ENCODE data around the gene SLAIN2.

SLAIN2 gene

DNA sequence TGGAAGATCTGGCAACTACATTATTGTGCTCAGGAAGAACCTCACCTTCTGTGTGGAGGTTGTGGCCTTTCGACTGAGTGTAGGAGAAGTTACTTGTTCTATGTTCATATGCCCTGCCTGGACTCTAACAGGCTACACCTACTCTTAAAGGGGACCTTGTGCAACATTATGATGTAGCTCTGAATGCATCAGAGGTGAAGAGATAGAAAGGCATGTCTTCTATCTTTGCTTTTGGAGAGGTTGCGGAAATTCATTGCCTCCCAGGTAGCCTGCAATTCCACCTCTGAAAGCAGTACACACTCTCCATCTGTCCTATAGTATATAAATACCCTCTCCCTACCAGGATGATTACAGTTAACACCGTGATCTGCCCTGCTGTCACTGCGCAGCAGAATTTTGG is 7.1 kb upstream of the SLAIN2 start:
- no peak for DNase-seq (ENCODE audit: low read depth in 2 of 2)

DNA sequence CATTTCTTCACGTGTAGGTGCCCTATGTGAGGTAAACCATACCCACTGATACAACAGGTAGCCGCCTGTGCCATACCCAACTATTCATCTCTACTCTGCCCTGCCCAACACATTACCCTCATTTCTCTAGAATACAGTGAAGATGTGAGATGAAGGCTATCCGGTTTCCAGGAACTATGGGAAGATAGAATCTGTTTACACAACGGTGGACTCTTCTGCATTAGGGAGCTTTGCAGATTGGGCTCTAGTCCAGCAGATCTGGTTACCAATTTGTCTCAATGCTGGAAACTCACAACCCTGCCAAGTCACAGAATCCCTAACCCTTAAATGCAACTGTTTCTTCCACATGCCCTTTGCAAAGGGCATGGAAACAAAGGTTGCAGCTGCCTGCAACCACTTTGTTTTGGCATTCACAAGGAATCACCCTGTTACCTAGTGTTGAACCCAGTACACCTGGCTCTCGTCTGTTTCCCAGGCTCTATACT is 6.4 kb upstream of the SLAIN2 start:
- DNase-seq (ENCODE audit: low read depth in 2 of 2) = no peak

DNA sequence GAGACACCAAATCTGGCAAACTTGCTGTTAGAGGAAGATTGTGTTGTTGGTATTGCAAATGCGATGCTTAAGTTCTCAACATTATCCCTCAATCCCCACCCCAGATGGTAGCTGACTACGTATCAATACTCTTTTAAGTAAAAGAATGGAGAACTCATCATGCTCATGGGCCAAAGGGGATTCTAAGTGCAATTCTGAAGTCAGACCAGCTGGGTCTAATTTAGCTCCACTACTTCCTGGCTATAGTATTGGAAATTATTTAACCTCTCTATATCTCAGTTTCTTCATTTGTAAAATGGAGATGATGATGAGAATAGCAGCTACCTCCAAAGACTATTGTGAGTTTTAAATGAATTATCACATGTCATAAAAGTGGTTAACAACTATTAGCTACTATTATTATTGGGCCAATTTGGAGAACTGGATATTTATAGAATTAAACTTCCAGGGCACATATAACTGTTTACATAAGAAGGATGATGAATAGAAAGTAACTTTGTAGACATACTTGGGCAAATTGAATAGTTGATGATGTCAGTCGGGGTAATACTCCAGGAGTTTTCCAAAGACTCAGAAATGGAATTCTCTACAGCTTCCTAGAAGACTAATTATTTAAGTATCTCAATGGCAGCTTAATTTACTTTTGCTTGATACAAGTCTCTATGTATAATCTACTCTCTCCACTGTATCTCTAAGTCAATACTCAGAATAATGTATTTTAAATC is 5.0 kb upstream of the SLAIN2 start:
- DNase-seq (ENCODE audit: low read depth in 2 of 2) = no peak

DNA sequence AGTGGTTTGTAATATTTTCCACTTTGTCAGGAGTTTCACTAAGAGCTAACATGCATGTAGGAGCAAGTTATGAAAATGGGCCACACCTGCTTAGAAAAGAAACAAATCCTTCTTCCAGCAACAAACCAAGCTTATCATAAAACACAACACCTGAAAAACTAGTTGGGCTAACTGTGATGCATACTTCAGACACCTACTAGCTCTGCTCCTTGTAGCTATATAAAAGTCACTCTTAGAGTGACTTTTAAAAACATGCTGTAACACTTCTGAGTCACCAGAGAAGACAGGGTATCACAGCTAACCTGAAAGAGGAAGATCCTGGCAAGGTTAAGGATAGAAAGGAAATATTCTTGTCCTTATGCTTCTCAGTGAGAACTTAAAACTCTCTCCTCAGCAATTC is 3.6 kb upstream of the SLAIN2 start:
- DNase-seq (ENCODE audit: low read depth in 2 of 2) = no peak

DNA sequence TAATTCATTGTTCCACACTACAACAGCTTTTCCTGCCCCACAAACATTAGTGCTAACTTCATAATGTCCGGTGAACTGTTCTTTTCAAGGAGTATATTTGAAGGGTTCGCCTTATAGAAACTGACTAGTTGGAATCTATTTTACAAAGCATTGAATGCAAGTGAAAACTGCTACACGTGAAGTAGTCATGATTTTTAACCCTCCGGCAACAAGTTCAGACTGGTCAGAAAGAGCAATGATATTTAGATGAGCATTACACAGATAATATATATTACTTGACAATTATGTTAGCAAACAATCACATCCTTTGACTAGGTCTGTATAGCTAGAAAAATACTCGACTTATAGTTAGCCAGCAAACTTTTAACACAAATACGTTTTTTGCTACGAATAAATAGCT is 1.7 kb upstream of the SLAIN2 start:
- DNase-seq (ENCODE audit: low read depth in 2 of 2) = no peak

DNA sequence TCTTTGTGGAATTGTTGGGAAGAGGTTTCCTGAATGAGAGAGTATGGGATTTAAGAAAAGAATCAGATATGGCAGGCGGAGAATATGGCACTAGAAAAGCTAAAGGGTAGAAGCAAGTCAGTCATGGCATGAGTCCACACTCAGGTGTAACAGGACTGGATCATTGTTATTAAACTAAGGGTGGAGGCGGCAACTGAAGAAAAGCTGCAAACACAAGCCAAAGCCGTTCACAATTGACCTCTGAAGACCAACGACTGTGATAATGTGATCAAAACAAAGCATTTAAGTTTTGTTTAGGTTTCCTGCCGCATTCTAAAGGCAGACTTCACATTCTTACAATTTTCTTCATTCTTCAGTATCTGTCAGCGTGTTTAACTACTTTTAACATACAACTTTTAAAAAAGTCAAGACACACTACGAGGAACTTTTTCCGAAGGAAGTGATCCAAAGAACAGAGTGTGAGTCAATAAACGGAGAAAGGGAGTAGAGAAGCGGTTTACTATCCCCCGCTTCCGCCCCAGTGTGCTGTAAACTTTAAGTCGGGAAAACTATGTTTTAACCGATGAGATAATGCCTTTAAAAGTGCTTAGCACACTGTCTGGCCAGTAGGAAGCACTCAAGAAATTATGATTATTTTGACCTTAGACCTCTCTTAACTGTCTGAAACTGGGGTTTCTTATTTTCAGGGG is 909 bp upstream of the SLAIN2 start:
- DNase-seq (ENCODE audit: low read depth in 2 of 2) = no peak

DNA sequence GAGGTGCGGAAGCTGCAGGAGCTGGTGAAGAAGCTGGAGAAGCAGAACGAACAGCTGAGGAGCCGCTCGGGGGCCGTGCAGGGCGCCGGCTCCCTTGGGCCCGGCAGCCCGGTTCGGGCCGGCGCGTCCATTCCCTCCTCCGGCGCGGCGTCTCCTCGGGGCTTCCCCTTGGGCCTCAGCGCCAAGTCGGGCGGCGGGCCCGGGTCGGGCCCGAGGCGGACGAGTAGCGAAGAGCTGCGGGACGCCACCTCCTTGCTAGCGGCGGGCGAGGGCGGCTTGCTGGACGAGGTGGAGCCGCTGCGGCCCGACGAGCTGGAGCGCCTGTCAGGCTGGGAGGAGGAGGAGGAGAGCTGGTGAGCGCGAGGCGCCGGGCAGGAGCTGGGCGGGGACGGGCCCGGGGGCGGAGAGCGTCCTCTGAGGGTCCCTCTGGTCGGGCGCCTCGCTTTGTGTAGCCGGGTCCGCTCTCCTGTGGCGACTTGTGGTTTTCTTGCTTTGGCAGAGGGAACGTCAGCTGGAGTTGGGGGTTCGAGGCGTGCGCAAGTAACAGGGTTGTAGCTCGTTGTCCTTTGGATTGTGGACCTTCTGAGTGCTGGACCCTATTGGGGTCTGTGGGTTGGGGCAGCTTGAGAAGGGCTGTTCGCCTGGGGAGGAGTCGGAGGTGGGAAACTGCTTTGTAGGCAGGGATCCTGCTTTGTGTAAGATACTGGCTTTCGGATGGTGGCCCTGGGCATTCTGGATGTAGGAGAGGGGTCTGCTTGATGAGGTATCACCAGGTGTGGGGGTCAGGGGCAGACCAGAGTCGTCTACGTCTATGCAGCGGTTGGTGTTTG is 662 bp downstream of the SLAIN2 start:
- peak; percentile 7 to 40 for DNase-seq (ENCODE audit: low read depth in 2 of 2)

DNA sequence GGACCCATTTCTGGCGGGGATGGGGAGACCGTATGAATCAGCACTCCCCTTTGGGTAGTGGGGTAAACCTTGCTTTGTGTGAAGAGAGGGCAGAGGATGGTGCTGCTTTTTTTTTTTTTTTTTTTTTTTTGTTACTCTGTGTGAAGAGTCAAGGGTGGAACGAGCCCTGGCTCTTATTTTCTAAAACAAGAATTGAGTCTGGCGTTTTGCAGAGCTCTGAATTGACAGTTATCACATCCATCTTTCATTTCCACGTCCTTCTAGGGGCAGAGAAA is 1.2 kb downstream of the SLAIN2 start:
- DNase-seq (ENCODE audit: low read depth in 2 of 2) = no peak

DNA sequence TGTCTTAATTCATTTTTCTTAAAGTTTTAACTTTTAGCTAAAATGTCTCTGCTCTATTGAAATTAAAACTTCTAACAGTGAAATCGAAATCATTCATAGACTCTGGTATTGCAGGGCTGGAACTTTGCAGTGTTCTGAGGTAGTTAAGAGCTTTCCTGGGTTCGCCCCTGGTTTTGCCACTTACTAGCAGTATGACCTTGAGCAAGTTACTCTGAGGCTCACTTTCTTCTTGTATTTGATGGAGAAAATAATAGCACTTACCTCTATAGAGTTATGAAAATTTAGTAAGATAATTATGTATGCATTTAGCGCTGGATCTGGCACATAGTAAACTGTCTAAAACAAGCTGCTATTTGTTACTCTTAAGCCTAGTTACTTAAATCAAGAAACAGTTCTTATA is 1.7 kb downstream of the SLAIN2 start:
- no peak for DNase-seq (ENCODE audit: low read depth in 2 of 2)

DNA sequence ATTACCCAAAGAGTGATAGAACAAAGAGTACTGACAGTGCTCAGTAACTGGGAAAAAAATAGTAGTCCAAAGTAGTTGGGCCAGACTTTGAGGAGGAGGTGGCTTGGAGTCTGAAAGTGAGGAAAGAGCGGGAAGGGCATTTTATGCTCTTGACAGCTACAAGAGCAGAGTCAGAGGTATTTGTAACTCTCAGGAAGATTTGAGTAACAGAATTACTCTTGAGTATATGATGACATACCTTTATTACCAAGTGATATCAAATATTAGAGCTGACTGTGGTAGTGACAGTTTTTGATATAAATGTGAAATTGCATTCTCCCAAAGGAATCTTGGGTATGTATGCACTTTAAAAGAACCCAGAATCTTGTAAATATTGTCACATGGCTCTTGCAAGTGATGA is 2.2 kb downstream of the SLAIN2 start:
- DNase-seq (ENCODE audit: low read depth in 2 of 2) = no peak

DNA sequence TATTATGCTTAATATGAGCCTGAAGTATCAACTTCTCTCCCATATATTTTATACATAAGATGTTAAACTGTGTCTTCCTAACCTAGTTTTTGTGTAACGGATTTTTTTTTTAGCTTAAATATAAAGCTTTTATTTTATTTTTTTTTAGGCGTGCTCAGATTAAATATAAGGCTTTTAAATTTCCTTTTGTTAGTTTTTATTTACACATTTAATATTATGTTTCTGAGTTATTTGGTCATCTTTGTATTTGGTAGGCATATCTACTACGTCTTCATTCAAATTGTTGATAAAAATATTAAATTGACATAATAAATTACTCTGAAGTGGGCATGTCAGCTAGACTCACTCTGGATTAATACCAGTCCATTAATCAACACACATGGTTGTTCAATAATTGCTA is 4.2 kb downstream of the SLAIN2 start:
- no peak for DNase-seq (ENCODE audit: low read depth in 2 of 2)

DNA sequence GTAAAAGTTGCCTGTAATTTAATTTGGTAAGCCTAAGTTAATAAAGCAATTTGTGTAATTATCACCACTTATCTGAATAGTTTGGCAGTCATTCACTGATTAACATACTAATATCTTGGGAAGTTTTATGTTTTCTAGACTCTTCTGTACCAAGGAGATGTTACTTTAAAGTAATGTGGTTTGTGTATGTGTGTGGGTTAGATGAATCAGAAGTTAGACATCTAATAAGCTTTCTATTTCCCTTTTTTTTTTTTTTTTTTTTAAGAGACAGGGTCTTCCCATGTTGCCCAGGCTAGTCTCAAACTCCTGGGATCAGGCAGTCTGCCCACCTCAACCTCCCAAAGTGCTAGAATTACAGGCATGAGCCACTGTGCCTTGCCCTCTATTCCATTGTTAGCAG is 5.3 kb downstream of the SLAIN2 start:
- no peak for DNase-seq (ENCODE audit: low read depth in 2 of 2)

DNA sequence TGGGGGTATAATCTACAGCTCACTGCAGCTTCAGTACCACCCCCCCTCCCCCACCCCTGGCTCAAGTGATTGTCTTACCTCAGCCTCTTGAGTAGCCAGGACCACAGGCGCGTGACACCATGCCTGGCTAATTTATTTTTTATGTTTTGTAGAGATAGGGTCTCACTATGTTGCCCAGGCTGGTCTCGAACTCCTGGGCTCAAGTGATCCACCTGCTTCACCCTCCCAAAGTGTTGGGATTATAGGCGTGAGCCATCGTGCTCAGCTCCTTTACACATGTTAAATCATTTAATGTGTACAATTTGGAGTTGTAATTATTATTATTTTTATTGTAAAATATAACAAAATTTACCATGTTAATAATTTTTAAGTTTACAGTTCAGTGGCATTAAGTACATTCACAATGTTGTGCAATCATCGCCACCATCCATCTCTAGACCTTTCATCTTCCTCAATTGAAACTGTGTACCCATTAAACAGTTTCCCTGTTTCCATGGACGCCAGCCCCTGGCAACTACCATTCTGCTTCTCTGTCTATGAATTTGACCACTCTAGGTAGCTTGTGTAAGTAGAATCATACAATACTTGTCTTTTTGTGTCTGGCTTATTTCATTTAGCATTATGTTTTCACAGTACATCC is 6.1 kb downstream of the SLAIN2 start:
- no peak for DNase-seq (ENCODE audit: low read depth in 2 of 2)

DNA sequence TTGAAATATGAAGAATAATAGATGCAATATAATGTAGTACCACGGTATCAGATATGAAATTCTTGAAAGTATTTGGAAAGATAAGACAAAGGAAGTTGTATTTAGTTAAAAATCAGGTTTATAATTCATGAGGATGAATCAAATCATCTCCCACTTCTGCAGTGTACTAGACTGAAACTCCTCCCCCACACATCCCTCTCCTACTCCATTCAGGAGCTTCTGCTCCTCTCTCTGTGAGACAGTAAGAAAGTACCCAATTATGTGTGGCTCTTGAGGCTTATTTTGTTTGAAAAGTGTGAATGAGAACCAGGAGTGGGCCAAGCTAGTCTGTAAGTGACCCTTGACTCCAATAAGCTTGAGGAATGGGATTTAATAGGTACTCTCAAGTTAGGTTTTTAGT is 9.5 kb downstream of the SLAIN2 start:
- DNase-seq (ENCODE audit: low read depth in 2 of 2) = no peak

DNA sequence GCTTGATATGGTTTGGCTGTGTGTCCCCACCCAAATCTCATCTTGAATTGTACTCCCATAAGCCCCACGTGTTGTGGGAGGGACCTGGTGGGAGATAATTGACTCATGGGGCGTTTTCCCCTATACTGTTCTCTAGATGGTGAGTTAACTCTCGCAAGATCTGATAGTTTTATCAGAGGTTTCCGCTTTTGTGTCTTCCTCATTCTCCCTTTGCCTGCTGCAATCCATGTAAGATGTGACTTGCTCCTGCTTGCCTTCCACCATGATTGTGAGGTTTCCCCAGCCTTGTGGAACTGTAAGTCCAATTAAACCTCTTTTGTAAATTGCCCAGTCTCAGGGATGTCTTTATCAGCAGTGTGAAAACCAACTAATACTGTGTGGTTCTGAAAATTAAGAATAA is 11.5 kb downstream of the SLAIN2 start:
- DNase-seq (ENCODE audit: low read depth in 2 of 2) = no peak

DNA sequence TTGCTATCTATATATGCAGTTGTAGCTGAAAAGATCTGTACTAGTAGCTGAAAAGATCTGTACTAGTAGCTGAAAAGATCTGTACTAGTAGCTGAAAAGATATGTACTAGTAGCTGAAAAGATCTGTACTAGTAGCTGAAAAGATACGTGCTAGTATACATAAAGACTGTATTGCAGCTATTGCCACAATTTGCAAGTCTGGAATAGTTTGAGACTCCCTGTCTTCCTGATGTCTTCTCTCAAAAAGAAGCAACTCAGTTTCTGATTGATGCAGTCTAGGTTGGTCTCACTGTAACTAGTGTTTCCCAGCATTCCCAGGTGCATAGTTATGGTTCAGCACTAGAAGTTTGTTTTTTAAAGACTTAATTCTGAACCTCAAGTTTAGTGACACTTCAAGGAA is 15.0 kb downstream of the SLAIN2 start:
- DNase-seq (ENCODE audit: low read depth in 2 of 2) = no peak

DNA sequence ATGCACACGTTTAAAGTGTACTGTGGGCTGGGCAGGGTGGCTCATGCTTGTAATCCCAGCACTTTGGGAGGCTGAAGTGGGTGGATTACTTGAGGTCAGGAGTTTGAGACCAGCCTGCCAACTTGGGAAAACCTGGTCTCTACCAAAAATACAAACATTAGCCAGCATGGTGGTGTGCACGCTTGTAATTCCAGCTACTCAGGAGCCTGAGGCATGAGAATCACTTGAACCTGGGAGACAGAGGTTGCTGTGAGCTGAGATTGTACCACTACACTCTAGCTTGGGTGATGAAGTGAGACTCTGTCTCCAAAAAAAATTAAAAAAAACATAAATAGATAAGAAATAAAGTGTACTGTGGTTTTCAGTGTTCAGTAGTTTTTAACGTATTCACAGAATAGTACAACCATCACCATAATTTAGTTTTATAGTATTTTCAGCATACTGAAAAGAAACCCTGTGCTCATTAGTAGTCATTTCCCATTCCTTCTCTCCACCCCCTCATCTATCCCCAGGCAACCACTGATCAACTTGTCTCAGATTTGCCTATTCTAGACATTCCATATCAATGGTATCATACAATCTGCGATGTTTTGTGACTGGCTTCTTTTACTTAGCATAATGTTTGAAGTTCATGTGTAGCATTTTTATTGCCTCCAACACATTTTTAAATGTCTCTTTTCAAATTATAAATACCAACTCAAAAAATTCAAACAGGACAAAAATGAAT is 19.1 kb downstream of the SLAIN2 start:
- no peak for DNase-seq (ENCODE audit: low read depth in 2 of 2)

DNA sequence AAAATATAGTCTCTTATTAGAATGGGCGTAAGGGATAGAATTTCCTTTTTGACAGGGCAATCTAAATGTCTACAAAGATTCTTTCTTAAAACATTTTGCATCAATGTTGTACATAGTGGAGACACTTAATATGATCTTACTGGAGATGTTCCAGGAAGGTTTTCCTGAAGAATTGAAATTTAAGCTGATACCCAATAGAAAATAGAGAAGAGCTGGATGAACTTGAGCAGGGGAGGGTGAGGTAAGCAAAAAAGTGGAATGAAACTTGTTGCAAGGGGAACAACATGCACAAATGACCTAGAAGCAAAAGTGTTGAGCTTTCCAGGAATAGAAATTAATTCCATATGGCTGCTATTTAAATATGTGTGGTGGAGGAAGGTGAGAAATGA is 19.7 kb downstream of the SLAIN2 start:
- DNase-seq (ENCODE audit: low read depth in 2 of 2) = no peak

DNA sequence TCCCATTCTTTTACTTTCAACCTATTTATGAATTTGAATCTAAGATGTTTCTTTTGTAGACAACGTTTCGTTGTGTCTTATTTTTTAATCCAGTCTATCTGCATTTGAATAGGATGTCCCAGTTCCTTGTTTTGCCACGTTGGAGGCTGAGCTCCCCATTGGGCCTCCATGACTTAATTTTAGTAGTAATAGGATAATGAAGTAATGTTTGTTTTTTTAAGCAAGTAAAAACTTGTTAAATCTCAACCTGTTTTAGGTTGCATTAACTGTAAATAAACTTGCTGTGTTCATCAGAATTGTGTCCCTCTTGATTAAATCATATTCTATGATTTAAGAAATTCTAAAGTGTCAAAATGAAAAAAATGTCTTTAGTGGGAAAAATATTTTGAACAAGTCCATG is 25.3 kb downstream of the SLAIN2 start:
- no peak for DNase-seq (ENCODE audit: low read depth in 2 of 2)

DNA sequence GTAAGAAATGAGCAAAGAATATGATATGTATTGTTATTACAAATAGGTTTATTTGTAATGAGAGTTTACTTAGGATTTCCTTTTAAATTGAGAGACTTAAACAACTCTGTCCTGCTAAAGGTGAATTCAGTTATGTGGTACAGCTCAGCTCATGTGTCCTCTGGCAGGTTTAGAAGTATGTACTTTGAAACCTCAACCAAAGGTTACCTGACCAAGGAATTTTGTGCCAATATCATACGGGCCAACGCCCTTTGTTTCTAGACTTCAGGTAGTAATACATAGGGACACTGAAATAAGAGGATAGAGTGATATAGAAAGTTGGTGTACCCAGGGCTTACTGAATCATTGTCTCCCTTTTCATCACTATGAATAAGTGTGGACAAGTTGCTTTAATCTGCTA is 25.7 kb downstream of the SLAIN2 start:
- no peak for DNase-seq (ENCODE audit: low read depth in 2 of 2)

DNA sequence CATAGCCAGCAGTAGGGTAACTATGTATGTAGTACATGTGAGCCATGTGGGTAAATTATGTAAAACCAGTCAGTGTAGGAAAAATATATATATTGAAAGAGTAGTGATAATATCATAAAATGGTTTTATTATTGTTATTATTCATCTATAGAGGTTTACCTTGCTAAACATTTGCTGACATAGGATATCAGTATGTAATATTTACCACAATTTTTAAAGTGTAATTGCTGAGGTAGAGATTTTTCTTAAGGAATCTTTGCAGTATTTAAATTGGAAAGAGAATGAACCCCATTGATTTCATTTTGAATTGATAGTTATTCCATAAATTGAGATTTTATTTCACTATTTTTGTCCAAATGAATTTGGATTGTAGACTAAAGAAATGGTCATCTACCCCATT is 27.1 kb downstream of the SLAIN2 start:
- DNase-seq (ENCODE audit: low read depth in 2 of 2) = no peak

DNA sequence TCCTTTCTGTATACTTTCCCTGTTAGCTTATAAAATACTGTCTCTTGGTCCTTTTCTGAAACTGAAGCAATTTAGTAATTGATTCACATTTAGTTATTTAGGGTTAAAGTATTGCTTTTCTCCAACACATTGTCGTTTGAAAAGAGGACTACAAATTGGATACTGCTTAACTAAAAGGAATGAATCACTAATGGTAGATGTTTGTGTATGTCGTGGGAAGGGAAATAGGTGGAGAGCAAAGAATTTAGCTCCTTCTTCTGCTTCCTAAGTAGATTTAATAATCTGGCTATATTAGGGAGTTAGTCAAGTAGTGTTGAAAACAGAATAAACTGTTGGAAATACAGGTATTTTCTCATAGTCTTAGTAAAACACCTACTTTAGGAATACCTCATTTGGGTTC is 27.9 kb downstream of the SLAIN2 start:
- DNase-seq (ENCODE audit: low read depth in 2 of 2) = no peak

Measured in stimulated activated CD4-positive, alpha-beta T cell treated with anti-CD3 and anti-CD28 coated beads, Interleukin-1b, Interleukin-23, amount 100 ng/mL, for 4 hours (primary cell).